NCI-H82 (cell line): ENCODE results near the gene BID.

Experiments
- DNase-seq: peaks from one replicate; lab custom pipeline; 2025; lab: John Stamatoyannopoulos, UW

Gene BID

DNA sequence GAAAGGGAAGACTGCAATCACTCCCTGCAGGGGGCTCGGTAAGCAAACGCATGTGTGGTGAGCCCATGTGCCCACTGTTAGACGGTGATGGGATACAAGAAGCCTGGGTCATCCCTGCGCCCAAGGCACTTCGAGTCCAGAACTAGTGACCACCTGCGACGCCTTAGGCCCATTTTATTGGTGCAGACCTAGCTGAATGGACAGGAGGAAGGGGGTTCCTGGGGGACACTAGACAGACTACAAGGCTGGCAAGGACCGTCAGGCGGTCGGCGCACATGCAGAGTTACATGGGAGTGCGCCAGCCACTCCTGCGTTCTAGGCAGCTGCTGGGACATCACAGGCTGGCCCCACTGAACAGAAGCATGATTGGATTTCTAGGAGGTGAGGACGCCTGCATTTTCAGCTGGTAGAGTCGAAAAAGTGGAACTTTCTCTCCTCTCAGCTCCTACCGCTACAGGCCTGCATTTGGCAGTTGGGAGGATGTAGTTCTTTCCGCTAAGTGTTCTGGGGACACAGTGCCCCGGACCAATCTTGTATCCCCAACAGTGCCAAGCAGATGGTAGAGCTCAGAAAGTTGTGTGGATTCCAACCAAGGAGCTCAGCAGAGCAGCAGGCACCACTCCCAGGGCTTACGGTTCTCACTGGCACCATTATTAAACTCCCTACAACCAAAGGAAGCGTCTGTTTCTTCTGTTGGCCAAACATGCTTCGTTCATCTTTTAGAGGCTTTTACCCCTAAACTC lies 35.7 kb downstream of the BID start:
- DNase-seq: no peak

DNA sequence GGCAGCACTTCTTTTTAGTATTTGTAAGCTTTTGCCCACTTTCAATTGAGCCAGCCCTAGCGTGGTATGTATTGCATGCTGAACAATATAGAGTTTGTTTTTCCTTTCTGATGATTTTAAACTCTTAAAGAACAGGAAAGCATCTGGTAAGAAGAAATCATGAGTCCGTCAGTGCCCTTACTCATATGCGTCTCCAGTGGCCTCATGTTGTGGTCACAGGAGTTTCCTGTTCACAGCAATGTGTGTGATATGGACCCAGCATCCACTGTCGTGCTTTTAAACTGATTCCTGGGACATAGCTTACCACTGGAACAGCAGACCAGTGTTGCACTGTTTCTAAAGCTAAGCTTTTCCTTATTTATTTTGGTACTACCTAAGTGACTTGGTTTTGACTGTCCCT lies 40.1 kb downstream of the BID start:
- DNase-seq: no peak

DNA sequence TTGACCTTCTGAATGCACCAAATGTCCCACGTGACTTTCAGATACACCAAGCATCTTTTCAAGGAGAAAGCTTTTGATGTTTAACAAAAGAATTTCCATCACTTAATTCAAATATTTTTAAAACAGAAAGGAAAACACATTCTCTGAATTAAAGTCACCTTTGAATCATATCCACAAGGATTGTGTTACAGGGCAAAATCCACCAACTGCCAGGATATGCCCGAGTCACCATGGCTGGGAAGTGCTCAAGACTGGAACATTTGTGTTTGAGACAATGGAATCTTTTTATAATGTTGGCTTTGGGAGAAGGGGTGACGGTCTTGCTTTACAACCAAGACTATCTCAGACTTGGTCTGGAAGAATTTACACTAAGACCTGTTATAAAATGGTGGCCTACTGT lies 40.8 kb downstream of the BID start:
- no peak for DNase-seq

DNA sequence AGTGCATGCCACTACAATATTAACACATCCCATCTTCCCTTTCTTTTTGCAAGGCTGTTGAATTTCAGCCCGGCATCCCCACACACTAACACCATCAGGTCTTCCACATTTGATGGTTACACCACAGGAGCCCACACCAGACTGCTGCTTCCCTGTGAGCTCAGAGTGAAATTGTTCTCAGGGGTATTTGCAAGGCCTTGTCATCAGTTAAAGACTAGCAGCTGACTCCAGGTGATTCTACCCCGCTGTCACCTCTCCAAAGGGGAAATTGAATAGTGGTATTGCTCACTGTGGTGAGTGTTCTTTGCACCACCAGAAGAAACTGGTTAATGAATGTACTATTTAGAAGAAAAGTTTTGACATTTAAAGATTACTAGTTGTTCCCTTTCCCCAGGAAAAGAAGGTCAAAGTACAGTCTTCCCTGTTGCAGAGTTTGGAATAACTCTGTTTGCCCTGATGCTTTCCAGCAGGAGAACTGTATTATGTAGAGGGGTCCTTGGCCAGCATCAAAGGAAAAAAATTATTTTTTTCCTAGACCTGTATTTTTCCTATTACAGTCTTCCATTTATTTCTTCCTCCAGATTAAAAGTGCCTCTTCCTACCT lies 41.9 kb downstream of the BID start:
- DNase-seq: no peak

DNA sequence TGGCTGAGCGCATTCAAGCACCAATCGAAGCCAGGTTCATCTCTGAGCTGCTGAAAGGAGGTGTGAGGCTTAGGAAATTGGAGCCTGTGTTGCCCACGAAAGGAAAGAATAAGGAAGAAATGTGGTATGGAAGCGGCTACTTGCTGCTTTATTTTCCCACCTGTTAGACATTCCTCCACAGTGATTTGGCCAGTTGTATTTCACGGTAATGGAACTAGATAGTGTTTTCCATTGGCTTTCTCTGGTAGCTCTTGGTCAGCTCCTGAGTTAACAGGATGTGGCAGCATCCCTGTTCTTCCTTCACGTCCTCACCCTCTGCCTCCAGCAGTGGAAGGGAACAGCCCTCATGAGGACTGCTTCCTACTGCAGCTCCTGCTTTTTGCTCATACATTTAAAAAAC lies 44.7 kb downstream of the BID start:
- no peak for DNase-seq

DNA sequence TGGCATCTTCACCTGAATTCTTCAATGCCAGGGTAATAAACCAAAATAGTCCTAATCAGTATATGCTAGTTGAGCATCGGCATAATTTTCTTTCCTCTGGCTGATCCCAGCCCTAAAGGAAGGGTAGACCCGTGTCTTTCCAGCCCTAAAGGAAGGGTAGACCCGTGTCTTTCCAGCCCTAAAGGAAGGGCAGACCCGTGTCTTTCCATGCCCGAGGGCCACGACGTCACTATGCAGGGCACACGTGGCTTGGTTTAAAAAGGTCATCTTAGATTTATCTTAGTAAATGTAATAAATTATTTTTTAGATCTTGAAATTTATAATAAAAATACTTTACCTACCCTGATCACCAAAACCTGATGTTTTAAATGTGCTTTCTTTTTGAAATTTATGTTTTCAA lies 45.5 kb downstream of the BID start:
- DNase-seq: no peak

DNA sequence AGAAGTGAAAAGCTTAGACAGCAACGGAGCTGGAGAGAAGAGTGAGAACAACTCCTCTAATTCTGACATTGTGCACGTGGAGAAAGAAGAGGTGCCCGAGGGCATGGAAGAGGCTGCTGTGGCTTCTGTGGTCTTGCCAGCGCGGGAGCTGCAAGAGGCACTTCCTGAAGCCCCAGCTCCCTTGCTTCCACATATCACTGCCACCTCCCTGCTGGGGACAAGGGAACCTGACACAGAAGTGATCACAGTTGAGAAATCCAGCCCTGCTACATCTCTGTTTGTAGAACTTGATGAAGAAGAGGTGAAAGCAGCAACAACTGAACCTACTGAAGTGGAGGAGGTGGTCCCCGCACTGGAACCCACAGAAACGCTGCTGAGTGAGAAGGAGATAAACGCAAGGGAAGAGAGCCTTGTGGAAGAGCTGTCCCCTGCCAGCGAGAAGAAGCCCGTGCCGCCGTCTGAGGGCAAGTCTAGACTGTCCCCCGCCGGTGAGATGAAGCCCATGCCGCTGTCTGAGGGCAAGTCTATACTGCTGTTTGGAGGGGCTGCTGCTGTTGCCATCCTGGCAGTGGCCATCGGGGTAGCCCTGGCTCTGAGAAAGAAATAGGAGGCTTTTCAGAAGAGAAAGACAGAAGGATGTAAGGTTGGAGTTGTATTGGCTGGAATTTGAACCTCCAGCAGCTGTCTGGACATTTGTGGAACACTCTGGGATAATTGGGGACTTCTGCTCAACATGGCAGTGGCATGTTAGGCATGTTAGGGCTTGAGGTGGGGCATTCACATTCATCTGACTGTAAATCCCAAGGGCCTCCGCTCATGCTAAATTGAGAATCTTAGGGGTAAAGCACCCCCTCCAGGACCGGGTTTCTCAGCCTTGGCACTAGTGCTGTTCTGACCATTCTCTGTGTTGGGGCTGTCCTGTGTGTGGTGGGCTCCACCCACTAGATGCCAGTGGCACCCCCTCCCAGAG lies 47.1 kb downstream of the BID start:
- DNase-seq: no peak

DNA sequence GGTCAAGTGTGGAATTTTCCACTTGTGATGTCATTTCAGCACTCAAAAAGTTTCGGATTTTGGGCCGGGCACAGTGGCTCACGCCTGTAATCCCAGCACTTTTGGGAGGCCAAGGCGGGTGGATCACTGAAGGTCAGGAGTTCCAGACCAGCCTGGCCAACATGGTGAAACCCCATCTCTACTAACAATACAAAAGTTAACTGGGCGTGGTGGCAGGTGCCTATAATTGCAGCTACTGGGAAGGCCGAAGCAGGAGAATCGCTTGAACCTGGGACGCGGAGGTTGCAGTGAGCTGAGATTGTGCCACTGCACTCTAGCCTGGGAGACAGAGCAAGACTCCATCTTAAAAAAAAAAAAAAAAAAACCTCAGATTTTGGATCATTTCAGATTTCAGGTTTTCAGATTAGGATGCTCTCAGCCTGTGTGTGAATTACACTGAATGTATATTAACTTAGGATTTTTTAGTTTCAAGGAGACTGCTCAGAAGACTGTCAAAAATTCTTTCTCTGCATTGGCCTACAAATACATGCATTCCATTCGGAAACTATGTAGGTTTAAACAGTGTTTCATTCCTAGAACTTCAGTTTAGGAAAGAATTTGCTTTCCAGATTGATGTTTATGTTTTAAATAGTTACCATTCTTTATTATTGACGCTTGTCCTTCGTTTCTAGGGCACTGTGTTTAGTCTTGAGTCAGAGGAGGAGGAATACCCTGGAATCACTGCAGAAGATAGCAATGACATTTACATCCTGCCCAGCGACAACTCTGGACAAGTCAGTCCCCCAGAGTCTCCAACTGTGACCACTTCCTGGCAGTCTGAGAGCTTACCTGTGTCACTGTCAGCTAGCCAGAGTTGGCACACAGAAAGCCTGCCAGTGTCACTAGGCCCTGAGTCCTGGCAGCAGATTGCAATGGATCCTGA lies 48.0 kb downstream of the BID start:
- no peak for DNase-seq

DNA sequence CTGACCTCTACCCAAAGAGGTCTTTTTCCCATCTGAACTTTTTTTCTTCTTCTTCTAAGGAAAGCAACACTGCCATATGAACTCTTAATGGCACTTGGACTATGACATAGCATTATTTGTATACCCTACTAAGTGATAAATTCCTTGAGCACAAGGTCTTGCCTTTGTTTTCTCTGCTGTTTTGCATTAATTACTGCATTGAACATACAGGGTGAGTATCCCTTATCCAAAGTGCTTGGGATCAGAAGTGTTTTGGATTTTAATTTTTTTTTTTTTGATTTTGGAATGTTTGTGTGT lies 48.8 kb downstream of the BID start:
- DNase-seq: no peak

DNA sequence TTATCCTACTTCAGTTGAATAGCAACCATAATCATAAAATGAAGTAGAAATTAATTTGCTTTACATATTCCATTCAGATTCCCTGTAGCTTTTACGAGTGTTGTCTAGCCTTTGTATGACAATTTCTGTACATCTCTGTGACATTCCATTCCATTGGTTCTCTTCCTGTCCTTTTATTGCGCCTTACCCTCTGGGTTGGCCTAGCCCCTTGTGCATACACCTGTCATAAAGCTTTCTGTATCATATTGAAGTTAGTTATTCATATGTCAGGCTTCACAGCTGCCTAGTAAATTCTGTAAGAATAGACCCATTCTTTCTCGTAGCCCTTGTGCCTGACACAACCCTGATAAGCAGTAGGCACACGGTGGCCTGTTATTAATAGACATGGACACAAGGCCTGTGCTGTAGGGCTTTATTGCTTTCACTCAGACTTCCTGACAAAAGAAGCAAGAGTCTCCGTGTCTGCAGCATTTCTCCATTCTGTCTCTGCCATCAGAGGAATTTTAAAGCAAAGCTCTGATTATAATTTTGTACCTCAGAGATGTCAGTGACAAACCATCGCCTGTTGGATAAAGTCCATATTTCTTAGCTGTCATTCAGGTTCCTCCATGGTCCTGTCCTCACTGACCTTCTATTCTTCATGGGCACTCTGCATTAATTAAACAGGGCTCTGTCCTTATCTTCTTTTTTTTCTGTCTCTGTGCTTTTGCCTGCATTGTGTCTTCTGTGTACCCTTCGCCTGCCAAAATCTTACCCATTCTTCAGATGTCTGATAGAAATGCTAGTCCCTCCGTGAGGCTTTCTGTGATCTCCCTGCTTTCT lies 49.4 kb downstream of the BID start:
- no peak for DNase-seq

DNA sequence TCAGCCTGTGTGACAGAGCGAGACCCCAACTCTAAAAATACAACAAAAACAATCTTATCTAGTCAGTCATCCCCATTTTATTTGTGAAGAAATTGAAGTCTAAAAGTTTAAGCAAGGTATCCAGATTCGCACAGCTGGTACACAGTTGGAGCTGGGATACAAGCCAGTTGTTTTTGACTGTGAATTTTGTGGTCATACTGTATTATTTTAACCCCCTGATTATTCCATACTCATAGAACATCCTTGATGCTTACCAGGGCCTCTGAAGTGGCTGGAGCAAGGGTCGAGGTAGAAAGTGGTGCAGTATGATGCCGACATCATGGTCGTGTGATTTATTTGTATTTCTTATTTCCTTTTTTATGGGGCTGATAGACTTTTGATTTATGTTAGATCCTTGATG lies 50.0 kb downstream of the BID start:
- DNase-seq: no peak

DNA sequence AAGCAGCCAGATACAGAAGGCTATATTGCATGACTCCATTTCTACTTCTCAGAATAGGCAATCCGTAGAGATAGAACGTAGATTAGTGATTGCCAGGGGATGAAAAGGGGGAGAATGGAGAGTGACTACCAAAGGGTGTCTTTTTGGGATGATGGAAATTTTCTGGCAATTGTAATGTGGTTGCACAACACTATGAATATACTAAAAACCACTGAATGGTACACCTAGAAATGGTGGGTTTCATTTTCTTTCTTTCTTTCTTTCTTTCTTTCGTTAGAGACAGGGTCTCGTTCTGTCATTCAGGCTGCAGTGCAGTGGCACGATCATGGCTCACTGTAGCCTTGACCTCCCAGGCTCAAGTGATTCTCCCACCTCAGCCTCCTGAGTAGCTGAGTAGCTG lies 54.4 kb downstream of the BID start:
- no peak for DNase-seq

DNA sequence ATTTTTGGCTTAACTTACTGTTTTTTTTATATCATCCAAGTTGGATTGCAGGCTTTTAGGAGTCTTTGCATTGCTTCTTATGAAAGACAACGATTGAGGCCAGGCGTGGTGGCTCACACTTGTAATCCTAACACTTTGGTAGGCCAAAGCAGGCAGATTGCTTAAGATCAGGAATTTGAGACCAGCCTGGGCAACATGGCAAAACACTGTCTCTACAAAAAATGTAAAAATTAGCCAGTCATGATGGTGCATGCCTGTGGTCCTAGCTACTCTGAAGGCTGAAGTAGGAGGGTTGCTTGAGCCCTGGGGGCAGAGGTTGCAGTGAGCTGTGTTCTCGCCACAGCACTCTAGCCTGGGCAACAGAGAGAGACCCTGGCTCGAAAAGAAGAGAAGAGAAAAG lies 56.6 kb downstream of the BID start:
- DNase-seq: no peak

DNA sequence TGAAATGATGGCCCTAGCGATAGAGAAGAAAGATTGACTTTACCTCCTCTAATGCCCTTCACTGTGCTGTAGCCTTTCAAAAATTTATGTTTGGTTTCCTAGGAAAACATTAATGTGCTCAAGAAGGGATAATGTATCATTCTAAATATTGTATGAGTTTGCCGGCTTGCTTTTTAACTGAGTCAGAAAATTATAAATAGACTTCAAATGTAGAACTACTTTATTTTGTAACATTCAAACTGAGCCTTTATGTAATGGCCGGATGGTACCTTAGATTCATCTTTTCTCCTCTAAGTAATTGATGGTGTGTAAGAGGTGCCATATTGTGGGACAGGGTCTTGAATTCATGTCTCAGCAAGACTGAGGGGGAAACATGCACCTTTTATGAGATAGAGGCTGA lies 57.7 kb downstream of the BID start:
- no peak for DNase-seq

DNA sequence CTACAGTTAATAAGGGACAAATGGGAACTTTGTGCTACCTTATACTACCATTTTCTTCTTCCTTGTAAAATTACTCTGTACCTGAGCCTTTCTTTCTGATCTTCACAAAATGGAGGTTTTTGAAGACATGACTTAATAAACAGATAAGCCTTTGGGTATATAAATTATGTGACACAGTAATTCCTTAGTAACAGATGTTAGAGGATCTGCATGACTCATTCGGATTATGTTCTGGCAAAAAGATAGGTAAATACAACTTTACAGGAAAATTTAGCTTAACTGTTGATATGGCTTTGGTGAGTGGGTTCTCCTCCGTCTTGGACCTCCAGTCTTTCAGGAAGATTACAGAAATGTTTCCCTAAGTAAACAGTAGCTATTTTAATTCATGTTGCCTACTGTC lies 61.8 kb downstream of the BID start:
- DNase-seq: peak; percentile 58

DNA sequence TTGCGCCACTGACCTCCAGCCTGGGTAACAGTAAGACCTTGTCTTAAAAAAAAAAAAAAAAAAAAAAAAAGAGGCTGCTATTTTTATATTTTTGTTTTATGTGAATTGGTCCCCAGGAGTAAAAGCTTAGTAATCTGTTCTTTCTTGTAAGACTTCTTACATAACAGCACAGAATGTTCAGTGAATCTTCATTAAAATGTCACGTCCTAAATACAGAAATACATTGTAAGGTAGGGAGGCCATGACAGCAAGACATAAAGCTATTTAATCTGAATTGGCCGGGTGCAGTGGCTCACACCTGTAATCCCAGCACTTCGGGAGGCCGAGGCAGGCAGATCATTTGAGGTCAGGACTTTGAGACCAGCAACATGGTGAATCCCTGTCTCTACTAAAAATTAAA lies 64.2 kb downstream of the BID start:
- DNase-seq: no peak

DNA sequence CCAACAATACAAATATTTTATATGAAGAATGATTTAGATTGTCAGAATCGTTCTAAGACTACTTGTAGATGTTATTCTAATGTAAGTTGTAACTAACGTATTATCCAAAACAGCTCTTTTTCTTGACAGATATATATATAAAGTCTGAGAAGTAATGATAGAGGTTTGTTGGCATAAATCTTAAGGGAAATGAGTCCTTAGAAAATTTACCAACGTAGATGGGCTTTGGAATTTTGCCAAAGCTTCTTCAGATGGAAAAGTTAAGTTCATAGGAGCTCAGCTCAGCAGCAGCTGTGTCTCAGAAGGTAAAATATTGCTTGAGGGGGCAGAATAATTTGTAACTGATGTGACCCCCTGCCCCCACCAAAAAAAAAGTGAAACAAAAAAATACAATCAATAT lies 66.7 kb downstream of the BID start:
- peak; percentile 13 for DNase-seq

DNA sequence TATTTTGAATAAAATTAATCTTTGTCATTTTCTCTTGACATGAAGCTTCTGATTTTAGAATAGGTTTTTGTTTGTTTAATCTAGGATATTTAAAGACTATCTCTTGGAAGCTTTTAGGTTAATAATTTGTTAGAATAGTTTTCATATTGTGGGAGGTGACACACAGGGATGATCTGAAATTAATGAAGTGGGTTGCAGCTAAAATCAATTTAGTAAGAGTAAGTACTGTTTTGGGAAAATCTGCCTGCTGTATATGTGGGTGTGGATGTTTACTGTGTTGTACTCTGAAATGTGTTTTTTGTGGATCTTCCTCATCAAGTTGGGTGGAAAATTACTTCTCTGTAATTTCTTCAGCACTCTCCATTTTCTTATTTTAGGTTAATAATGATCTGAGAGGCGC lies 67.3 kb downstream of the BID start:
- DNase-seq: no peak

DNA sequence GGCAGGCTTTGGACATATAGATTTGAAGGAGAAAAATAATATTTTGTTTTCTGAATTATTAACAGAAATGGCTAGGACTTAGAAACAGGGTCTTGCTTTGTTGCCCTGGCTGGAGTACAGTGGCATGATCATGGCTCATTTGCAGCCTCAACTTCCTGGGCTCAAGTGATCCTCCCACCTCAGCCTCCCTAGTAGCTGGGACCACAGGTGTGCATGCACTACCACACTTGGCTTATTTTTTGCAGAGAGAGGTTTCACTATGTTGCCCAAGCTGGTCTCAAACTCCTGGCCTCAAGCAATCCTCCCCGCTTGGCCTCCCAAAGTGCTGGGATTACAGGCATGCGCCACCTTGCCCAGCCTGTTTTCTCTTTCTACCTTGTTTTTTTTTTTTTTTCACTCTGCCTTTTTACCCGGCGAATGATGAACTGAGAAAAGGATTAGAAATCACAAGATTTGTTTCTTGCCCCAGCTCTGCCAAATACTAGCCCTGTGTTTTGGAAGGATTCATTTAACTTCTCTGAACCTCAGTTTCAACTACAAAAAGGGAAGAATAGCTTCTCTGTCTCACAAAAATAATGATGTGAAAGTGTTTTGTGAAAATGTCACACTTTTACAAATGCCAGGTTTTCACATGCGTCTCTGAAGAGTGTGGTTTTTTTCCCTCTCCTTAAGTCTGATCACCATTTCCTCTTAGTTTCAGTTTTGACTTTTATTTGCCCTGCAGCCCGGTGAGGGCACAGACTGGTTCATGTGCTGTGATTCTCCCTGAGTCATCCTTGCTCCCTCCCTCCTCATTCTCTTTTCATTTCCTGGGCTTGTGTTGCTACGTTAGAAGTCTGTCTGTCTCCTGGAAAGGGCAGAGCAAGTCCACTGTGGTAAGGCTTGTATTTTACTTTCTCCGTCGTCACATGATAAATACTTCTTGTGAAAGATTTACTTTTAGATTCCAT lies 68.0 kb downstream of the BID start:
- no peak for DNase-seq

DNA sequence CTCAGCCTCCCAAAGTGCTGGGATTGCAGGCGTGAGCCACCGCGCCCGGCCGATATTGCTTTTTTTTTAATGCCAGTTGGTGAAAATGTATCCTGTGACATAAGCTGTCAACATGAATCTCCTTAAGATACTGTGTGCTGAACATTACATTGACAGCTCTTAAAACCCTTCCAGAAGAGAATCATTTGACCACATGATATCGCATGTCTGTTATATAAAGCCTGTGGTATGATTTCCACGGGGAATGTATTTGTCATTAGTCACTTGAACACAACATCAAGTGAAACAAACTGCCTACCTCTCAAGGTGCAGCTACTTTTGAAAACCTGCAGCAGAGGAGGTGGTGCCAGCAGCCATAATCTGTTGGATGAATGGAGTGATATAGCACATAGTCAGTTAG lies 68.7 kb downstream of the BID start:
- DNase-seq: no peak
